A673 (cell line): ENCODE results near the gene PDLIM4.

Experiments
- EZH2 ChIP-seq: fragments of 200-600 bp; sonication (generic); IDR thresholded peaks from 2 replicates; pipeline ENCODE4 v1.6.1; 2017; ENCODE audit warnings: borderline replicate concordance, low read depth, mild to moderate bottlenecking, mixed read lengths, antibody characterized with exemption, low read length; ENCODE audit not compliant: poor library complexity, severe bottlenecking
- TF ChIP-seq, protein P1 (sequence below): fragments of 300-800, 200-600 bp; sonication (generic); conservative IDR thresholded peaks from 2 replicates; pipeline ENCODE4 v1.5.1; 2017; ENCODE audit warnings: low read depth, mild to moderate bottlenecking, antibody characterized with exemption, low read length, moderate library complexity, mixed read lengths

DNA sequence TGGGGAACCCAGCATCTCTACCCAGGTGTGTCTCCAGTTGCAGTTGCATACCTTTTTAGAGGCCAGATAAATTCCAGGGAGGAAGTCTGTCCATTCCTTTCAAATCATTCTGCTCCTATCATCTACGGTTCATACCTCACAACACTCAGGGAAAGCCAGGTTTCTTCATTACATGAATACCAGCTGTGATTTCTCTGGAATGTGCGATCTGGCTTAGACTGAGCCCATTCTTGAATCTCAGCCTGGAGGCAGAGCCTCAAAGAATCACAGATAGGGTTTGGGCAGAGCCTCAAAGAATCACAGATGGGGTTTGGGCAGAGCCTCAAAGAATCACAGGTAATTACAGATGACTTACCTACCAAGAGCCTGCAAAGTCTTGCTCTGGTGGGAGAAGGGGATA is 37.0 kb upstream of the PDLIM4 start:
- TF ChIP-seq, protein P1, sequence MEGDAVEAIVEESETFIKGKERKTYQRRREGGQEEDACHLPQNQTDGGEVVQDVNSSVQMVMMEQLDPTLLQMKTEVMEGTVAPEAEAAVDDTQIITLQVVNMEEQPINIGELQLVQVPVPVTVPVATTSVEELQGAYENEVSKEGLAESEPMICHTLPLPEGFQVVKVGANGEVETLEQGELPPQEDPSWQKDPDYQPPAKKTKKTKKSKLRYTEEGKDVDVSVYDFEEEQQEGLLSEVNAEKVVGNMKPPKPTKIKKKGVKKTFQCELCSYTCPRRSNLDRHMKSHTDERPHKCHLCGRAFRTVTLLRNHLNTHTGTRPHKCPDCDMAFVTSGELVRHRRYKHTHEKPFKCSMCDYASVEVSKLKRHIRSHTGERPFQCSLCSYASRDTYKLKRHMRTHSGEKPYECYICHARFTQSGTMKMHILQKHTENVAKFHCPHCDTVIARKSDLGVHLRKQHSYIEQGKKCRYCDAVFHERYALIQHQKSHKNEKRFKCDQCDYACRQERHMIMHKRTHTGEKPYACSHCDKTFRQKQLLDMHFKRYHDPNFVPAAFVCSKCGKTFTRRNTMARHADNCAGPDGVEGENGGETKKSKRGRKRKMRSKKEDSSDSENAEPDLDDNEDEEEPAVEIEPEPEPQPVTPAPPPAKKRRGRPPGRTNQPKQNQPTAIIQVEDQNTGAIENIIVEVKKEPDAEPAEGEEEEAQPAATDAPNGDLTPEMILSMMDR: no peak
- TF ChIP-seq EZH2: no peak
